GM12878 (cell line): ENCODE data around the gene PUS10. TPM values are rescaled to one million over a fixed set of nuclear protein-coding genes. Genes with fewer than 3 reads are reported as not detected.

ENCODE experiments used
- ATAC-seq: fragments of 200-7000 bp; cut with Tn5 transposase; 3 replicates; pipeline ENCODE4 v1.9.1; 2020; ENCODE audit warnings: mild to moderate bottlenecking, moderate library complexity
- BruUV-seq: library from RNA; stranded (reverse); fragments of 400-500 nt; replicated peaks from 2 replicates; lab custom pipeline; 2021; lab: Mats Ljungman, UMichigan
- CTCF ChIA-PET: fragments of 300-600 bp; sonication (Branson Sonifier 250); formaldehyde crosslinking; extraction: SDS; loops from one replicate; lab custom pipeline; 2021; ENCODE audit warnings: inconsistent platforms; lab: Yijun Ruan, JAX
- POLR2A ChIA-PET: fragments of 350-600 bp; formaldehyde crosslinking; extraction: SDS; loops from one replicate; lab custom pipeline; 2021; ENCODE audit warnings: inconsistent platforms; lab: Charles Lee
- RAD21 ChIA-PET: fragments of 300-600 bp; sonication (Branson Sonifier 250); formaldehyde crosslinking; loops from one replicate; lab custom pipeline; 2023; ENCODE audit warnings: antibody characterized with exemption; ENCODE audit not compliant: unreplicated experiment; lab: Charles Lee
- SMC1A ChIA-PET: fragments of 300-600 bp; sonication (Branson Sonifier 250); formaldehyde crosslinking; loops from one replicate; lab custom pipeline; 2023; ENCODE audit not compliant: unreplicated experiment, uncharacterized antibody; lab: Charles Lee
- DNase-seq: peaks from one replicate; pipeline ENCODE4 v3.0.0-alpha.2; 2011; ENCODE audit warnings: low read depth, low spot score
- FAIRE-seq: peaks from 3 replicates; lab custom pipeline; 2011; peaks lifted over from hg19 to GRCh38; lab: Jason Lieb, UNC
- H2AFZ ChIP-seq: 2 replicates; pipeline ENCODE4 v1.6.0; 2011; ENCODE audit warnings: low read depth, low read length, control low read depth; ENCODE audit not compliant: control insufficient read depth
- H3K27ac ChIP-seq: 2 replicates; pipeline ENCODE4 v1.5.1; 2011; ENCODE audit warnings: control low read depth; ENCODE audit not compliant: control insufficient read depth, insufficient read depth
- H3K27me3 ChIP-seq, 2 experiments: replicated peaks in 1 of 2; 2 replicates each; pipeline versions ENCODE4 v1.6.0 to v1.6.1; 2011; ENCODE audit warnings: low read length in 1 of 2; ENCODE audit not compliant: control insufficient read depth in 2 of 2, insufficient read depth in 2 of 2
- H3K36me3 ChIP-seq, 2 experiments: 2 replicates each; pipeline ENCODE4 v1.5.1; 2011; ENCODE audit warnings: low read length in 1 of 2; ENCODE audit not compliant: control insufficient read depth in 2 of 2, insufficient read depth in 2 of 2
- H3K4me1 ChIP-seq: 2 replicates; pipeline ENCODE4 v1.6.1; 2011; ENCODE audit warnings: mild to moderate bottlenecking, low read length, moderate library complexity, mixed read lengths; ENCODE audit not compliant: control insufficient read depth, insufficient read depth
- H3K4me2 ChIP-seq: 2 replicates; pipeline ENCODE4 v1.6.0; 2011; ENCODE audit warnings: control low read depth; ENCODE audit not compliant: control insufficient read depth, insufficient read depth
- H3K4me3 ChIP-seq: fragments of 200-600 bp; sonication (generic); 2 replicates; pipeline ENCODE4 v1.5.1; 2016
- H3K79me2 ChIP-seq: 2 replicates; pipeline ENCODE4 v1.6.0; 2011; ENCODE audit warnings: low read length; ENCODE audit not compliant: control insufficient read depth, insufficient read depth
- H3K9ac ChIP-seq: 2 replicates; pipeline ENCODE4 v1.8.0; 2011; ENCODE audit warnings: low read length, control low read depth, mixed read lengths; ENCODE audit not compliant: control insufficient read depth, insufficient read depth
- H3K9me3 ChIP-seq: replicated peaks from 3 replicates; pipeline ENCODE4 v1.5.1; 2011; ENCODE audit warnings: mild to moderate bottlenecking, low read length; ENCODE audit not compliant: control insufficient read depth, insufficient read depth
- H4K20me1 ChIP-seq: 2 replicates; pipeline ENCODE4 v1.6.0; 2011; ENCODE audit not compliant: control insufficient read depth, insufficient read depth
- CTCF ChIP-seq, 3 experiments: IDR thresholded peaks in 2 of 3; conservative IDR thresholded peaks in 1 of 3; 2 replicates each; pipeline ENCODE4 v1.5.1; 2011; ENCODE audit warnings: low read depth in 3 of 3, low read length in 3 of 3, mild to moderate bottlenecking in 3 of 3, control low read depth in 2 of 3, moderate library complexity in 2 of 3, inconsistent platforms in 1 of 3, mixed read lengths in 1 of 3; ENCODE audit not compliant: control insufficient read depth in 2 of 3, insufficient read depth in 1 of 3; ENCODE audit errors: extremely low read depth in 1 of 3
- EGR1 ChIP-seq, 2 experiments: IDR thresholded peaks; 1 replicate in 1 of 2; 2 replicates in 1 of 2; pipeline ENCODE4 v1.6.1; 2011 to 2012; ENCODE audit warnings: low read depth in 2 of 2, low read length in 2 of 2, borderline replicate concordance in 1 of 2, mild to moderate bottlenecking in 1 of 2, moderate library complexity in 1 of 2
- EZH2 ChIP-seq: IDR thresholded peaks from 2 replicates; pipeline ENCODE4 v1.6.1; 2012; ENCODE audit warnings: low read depth, mild to moderate bottlenecking, control low read depth, inconsistent platforms, low read length, borderline replicate concordance; ENCODE audit not compliant: control insufficient read depth
- PKNOX1 ChIP-seq: fragments of 450-650 bp; IDR thresholded peaks from 2 replicates; pipeline ENCODE4 v1.6.1; 2016; ENCODE audit warnings: mild to moderate bottlenecking
- RBBP5 ChIP-seq: fragments of 200-600 bp; sonication (generic); conservative IDR thresholded peaks from 2 replicates; pipeline ENCODE4 v1.6.1; 2016
- SP1 ChIP-seq: IDR thresholded peaks from one replicate; pipeline ENCODE4 v1.6.1; 2011; ENCODE audit warnings: low read depth, low read length
- SREBF1 ChIP-seq: IDR thresholded peaks from 2 replicates; pipeline ENCODE4 v1.6.1; 2012; ENCODE audit warnings: mild to moderate bottlenecking, low read length
- ZNF217 ChIP-seq: fragments of 450-650 bp; IDR thresholded peaks from 2 replicates; pipeline ENCODE4 v1.6.1; 2017; ENCODE audit warnings: antibody characterized with exemption, mild to moderate bottlenecking
- WGBS: methylation state at CpG from one replicate; pipeline ENCODE4 v1.1.6; 2016; ENCODE audit warnings: low lambda C conversion rate; ENCODE audit not compliant: insufficient replicate concordance, insufficient coverage; ENCODE audit errors: missing lambda C conversion rate; 5-methylcytosine and 5-hydroxymethylcytosine counted together
- in situ Hi-C: fragments of 300-500 bp; cut with MboI; formaldehyde crosslinking; loops from 9 replicates; pipeline ENCODE4 v1.14.3; 2018; ENCODE audit warnings: mixed read lengths
- intact Hi-C: fragments of 100-400 bp; cut with micrococcal nuclease; formaldehyde crosslinking; loops from one replicate; pipeline ENCODE4 v1.14.2; 2022; ENCODE audit not compliant: unreplicated experiment
- polyA plus RNA-seq, 11 experiments: library from polyadenylated mRNA; depleted of rRNA in 4 of 11; unstranded in 6 of 11; stranded (reverse) in 5 of 11; fragments of >200 nt; fragmentation: Nextera tagmentation in 4 of 11; fragmentation: Illumina TruSeq in 1 of 11; extraction: Ambion mirVana in 4 of 11; extraction: Trizol in 1 of 11; gene quantifications; 1 replicate in 1 of 11; 2 replicates in 10 of 11; pipeline versions ENCODE4 v1.2.1 to v1.2.3, GENCODE V29; 2011 to 2016; ENCODE audit warnings: inconsistent platforms in 2 of 11, missing spikeins in 2 of 11, low read depth in 1 of 11
- total RNA-seq, 4 experiments: library from RNA; depleted of rRNA in 3 of 4; stranded (reverse); fragments of >200 nt in 3 of 4; fragmentation: Illumina TruSeq in 1 of 4; extraction: Trizol in 1 of 4; gene quantifications; 2 replicates each; pipeline versions ENCODE4 v1.2.1 to v1.2.3, GENCODE V29; 2013 to 2021
- TF ChIP-seq, protein P1 (sequence below): fragments of 450-650 bp; IDR thresholded peaks from 2 replicates; pipeline ENCODE4 v1.6.1; 2017; ENCODE audit warnings: mild to moderate bottlenecking

The PUS10 gene
- total and polyA plus RNA-seq, 10 of the 15 experiments (the other 5 are each of a cell fraction or from before 2014, with no cell fraction given) = 9.1 to 17.0 (median 13.0) TPM

- no peak for TF ChIP-seq PKNOX1
- TF ChIP-seq, protein P1, sequence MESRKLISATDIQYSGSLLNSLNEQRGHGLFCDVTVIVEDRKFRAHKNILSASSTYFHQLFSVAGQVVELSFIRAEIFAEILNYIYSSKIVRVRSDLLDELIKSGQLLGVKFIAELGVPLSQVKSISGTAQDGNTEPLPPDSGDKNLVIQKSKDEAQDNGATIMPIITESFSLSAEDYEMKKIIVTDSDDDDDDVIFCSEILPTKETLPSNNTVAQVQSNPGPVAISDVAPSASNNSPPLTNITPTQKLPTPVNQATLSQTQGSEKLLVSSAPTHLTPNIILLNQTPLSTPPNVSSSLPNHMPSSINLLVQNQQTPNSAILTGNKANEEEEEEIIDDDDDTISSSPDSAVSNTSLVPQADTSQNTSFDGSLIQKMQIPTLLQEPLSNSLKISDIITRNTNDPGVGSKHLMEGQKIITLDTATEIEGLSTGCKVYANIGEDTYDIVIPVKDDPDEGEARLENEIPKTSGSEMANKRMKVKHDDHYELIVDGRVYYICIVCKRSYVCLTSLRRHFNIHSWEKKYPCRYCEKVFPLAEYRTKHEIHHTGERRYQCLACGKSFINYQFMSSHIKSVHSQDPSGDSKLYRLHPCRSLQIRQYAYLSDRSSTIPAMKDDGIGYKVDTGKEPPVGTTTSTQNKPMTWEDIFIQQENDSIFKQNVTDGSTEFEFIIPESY = no peak
Observed at GRCh38 chr2:60959501-60959900, 58.6 kb downstream of the PUS10 start (continued).

DNA sequence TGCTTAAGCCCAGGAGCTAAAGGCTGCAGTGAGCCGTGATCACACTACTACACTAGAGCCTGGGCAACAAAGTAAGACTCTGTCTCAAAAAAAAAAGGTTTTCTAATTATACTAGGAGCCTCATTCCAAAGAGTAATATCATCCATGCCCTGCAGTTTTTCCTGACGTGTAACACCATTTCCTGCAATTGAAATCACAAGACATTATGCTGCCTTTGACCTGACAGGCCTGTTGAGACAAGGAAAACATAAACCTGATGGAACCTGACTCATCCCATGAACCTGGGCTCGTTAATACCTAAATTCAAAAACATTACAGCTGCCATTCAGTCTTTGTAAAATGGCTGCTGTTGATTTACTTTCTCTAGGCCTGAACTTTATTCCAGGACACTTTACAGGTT is 59.3 kb downstream of the PUS10 start:
- ChIA-PET POLR2A (interaction anchor here (1.4 kb wide), 1 partner anchor 65 kb away, joined by 3 read pairs; no protein-coding TSS in a partner anchor), SMC1A (interaction anchor here (1.2 to 1.8 kb wide), 3 partner anchors 9 to 40 kb away, joined by 4 to 5 read pairs (median 4); no protein-coding TSS in a partner anchor), CTCF (interaction anchor here (1.0 kb wide), 1 partner anchor 65 kb away, joined by 3 read pairs; no protein-coding TSS in a partner anchor), RAD21 (interaction anchor here (1.3 kb wide), 1 partner anchor 7 kb away, joined by 4 read pairs; no protein-coding TSS in a partner anchor)
- FAIRE-seq (no peak), ATAC-seq (no peak), DNase-seq (no peak)
- Histone ChIP-seq H3K4me3 (no peak overlapping the region), H4K20me1 (no peaks in the 10 kb centered on the region), H3K79me2 (no peaks in the 10 kb centered on the region), H3K9ac (no peak overlapping the region), H3K9me3 (no peaks in the 10 kb centered on the region), H3K4me1 (no peaks in the 10 kb centered on the region), H2AFZ (no peak overlapping the region), H3K27ac (no peak overlapping the region), H3K36me3 (peaks cover 0 to 16% of the 10 kb centered on the region in 2 experiments; a peak in 2 of 4 replicates), H3K27me3 (no peaks in the 10 kb centered on the region), H3K4me2 (no peak overlapping the region)
- TF ChIP-seq SP1 (no peak), EZH2 (no peak), RBBP5 (no peak), CTCF (IDR thresholded peaks at IDR 0.05 in 2 of 3, conservative IDR thresholded peaks at IDR 0.05 in 1 of 3; ENCODE audit: control insufficient read depth in 2 of 3, extremely low read depth in 1 of 3, insufficient read depth in 1 of 3, low read depth in 3 of 3, low read length in 3 of 3) (no peak), ZNF217 (no peak), EGR1 (IDR thresholded peaks at IDR 0.05; ENCODE audit: borderline replicate concordance in 1 of 2, low read depth in 2 of 2, low read length in 2 of 2) (no peak), SREBF1 (no peak)
- in situ Hi-C loops (no loop called here), intact Hi-C loops (no loop called here)
- BruUV-seq = no TSS peak
- WGBS = 74% methylated on average over 3 of the region's 3 CpGs
